OCI-LY3 (cell line): ENCODE results near the gene PRDX3.

ENCODE experiments used
- H2AFZ ChIP-seq: fragments of 200-600, 300-600 bp; shearing (Covaris generic); 2 replicates; pipeline ENCODE4 v1.6.0; 2014; ENCODE audit warnings: antibody characterized with exemption, low read depth, low read length
- H3K27ac ChIP-seq: fragments of 200-600, 300-600 bp; sonication (generic); 2 replicates; pipeline ENCODE4 v1.5.1; 2014; ENCODE audit warnings: mild to moderate bottlenecking, low read length, moderate library complexity, mixed read lengths
- H3K27me3 ChIP-seq: fragments of 200-600, 300-600 bp; sonication (generic); 2 replicates; pipeline ENCODE4 v1.6.1; 2014; ENCODE audit warnings: low read depth, low read length, mixed read lengths
- H3K36me3 ChIP-seq: fragments of 200-600, 300-600 bp; sonication (generic); replicated peaks from 2 replicates; pipeline ENCODE3; 2014; ENCODE audit warnings: low read depth, low read length, mixed read lengths
- H3K4me1 ChIP-seq: fragments of 300-600, 200-600 bp; sonication (generic); 2 replicates; pipeline ENCODE4 v1.6.1; 2014; ENCODE audit warnings: low read length, mixed read lengths
- H3K4me2 ChIP-seq: fragments of 200-600, 300-600 bp; sonication (generic); 2 replicates; pipeline ENCODE4 v1.6.1; 2014; ENCODE audit warnings: low read length, mixed read lengths
- H3K4me3 ChIP-seq: fragments of 300-600, 200-600 bp; sonication (generic); 2 replicates; pipeline ENCODE4 v1.5.1; 2014; ENCODE audit warnings: antibody characterized with exemption, mild to moderate bottlenecking, low read length, moderate library complexity
- H3K79me2 ChIP-seq: fragments of 300-600, 200-600 bp; shearing (Covaris generic); 2 replicates; pipeline ENCODE4 v1.6.1; 2014; ENCODE audit warnings: mild to moderate bottlenecking, low read length, mixed read lengths
- H3K9ac ChIP-seq: fragments of 300-600, 200-600 bp; shearing (Covaris generic); 2 replicates; pipeline ENCODE4 v1.6.0; 2014; ENCODE audit warnings: mild to moderate bottlenecking, low read length, moderate library complexity
- H3K9me3 ChIP-seq: fragments of 200-600, 300-600 bp; shearing (Covaris generic); 2 replicates; pipeline ENCODE4 v1.6.1; 2014; ENCODE audit warnings: low read length, mixed read lengths; ENCODE audit not compliant: insufficient read depth
- H4K20me1 ChIP-seq: fragments of 200-600, 300-600 bp; sonication (generic); 2 replicates; pipeline ENCODE4 v1.6.1; 2016; ENCODE audit warnings: low read length, mixed read lengths; ENCODE audit not compliant: insufficient read depth
- CTCF ChIP-seq: fragments of 200-600, 300-600 bp; sonication (generic); IDR thresholded peaks from 2 replicates; pipeline ENCODE4 v1.5.1; 2014; ENCODE audit warnings: antibody characterized with exemption, low read length, low read depth
- EZH2phosphoT487 ChIP-seq: fragments of 200-600 bp; shearing (Covaris generic); IDR thresholded peaks from 2 replicates; pipeline ENCODE4 v1.6.1; 2018; ENCODE audit warnings: antibody characterized with exemption, mixed run types, low read depth

The PRDX3 gene

GRCh38 chr10:119209035-119209735 is 30.6 kb upstream of the PRDX3 start:
- H3K4me2 ChIP-seq: peak overlapping the region; percentile 99
- H3K9me3 ChIP-seq: no peaks in the 10 kb centered on the region
- no peak overlapping the region for H3K9ac ChIP-seq
- H4K20me1 ChIP-seq: no peaks in the 10 kb centered on the region
- peak overlapping the region; percentile 89 for H3K4me3 ChIP-seq
- no peak for TF ChIP-seq EZH2phosphoT487
- TF ChIP-seq CTCF: peak; percentile 68
- H2AFZ ChIP-seq: no peak overlapping the region
- no peak overlapping the region for H3K27ac ChIP-seq
- no peaks in the 10 kb centered on the region for H3K27me3 ChIP-seq
- H3K79me2 ChIP-seq: no peaks in the 10 kb centered on the region
- no peaks in the 10 kb centered on the region for H3K36me3 ChIP-seq
- peaks cover 25% of the 10 kb centered on the region for H3K4me1 ChIP-seq

GRCh38 chr10:119208553-119208940 is 29.9 kb upstream of the PRDX3 start:
- Histone ChIP-seq H3K27ac (no peak overlapping the region), H3K9ac (no peak overlapping the region), H2AFZ (no peak overlapping the region)

GRCh38 chr10:119207713-119208552 is 29.3 kb upstream of the PRDX3 start:
- Histone ChIP-seq H3K4me1 (peaks cover 25% of the 10 kb centered on the region), H3K4me3 (peak overlapping the region; percentile 89), H3K79me2 (no peaks in the 10 kb centered on the region), H3K27me3 (no peaks in the 10 kb centered on the region), H3K9ac (peak overlapping the region; percentile 34), H4K20me1 (no peaks in the 10 kb centered on the region), H3K36me3 (no peaks in the 10 kb centered on the region), H3K9me3 (no peaks in the 10 kb centered on the region), H2AFZ (peak overlapping the region; percentile 29; the same call in 1 of the 2 replicates), H3K4me2 (peak overlapping the region; percentile 99), H3K27ac (no peak overlapping the region)
- no peak for TF ChIP-seq EZH2phosphoT487
- TF ChIP-seq CTCF: no peak

More at GRCh38 chr10:119208553-119208940, 29.9 kb upstream of the PRDX3 start:
- peak overlapping the region; percentile 89 for H3K4me3 ChIP-seq
- no peaks in the 10 kb centered on the region for H3K9me3 ChIP-seq
- H3K27me3 ChIP-seq: no peaks in the 10 kb centered on the region
- H3K79me2 ChIP-seq: no peaks in the 10 kb centered on the region
- peak overlapping the region; percentile 99 for H3K4me2 ChIP-seq
- H3K36me3 ChIP-seq: no peaks in the 10 kb centered on the region
- peaks cover 25% of the 10 kb centered on the region for H3K4me1 ChIP-seq
- TF ChIP-seq CTCF (no peak), EZH2phosphoT487 (no peak)
- no peaks in the 10 kb centered on the region for H4K20me1 ChIP-seq

GRCh38 chr10:119207366-119207666 is 28.7 kb upstream of the PRDX3 start, which contains the start of gene GRK5:
GRK5 (plus strand) TSS chr10:119207571; CDS start chr10:119207918, 347 bp downstream.
- H3K4me3 ChIP-seq: peak within 1 kb of the TSS; percentile 89
- peak within 1 kb of the TSS; percentile 99 for H3K4me2 ChIP-seq
- H3K27me3 ChIP-seq: no peaks in the 10 kb centered on the region
- H3K9ac ChIP-seq: peak within 1 kb of the TSS; percentile 81
- H2AFZ ChIP-seq: peak within 1 kb of the TSS; percentile 97
- H3K9me3 ChIP-seq: no peaks in the 10 kb centered on the region
- no peaks in the 10 kb centered on the region for H4K20me1 ChIP-seq
- H3K36me3 ChIP-seq: no peaks in the 10 kb centered on the region
- H3K79me2 ChIP-seq: no peaks in the 10 kb centered on the region
- H3K4me1 ChIP-seq: peaks cover 25% of the 10 kb centered on the region
- peak within 1 kb of the TSS; percentile 61 for H3K27ac ChIP-seq
- no peak for TF ChIP-seq EZH2phosphoT487
- no peak for TF ChIP-seq CTCF
